ENCODE results near the gene SLC25A12. TPM values are rescaled to one million over a fixed set of nuclear protein-coding genes. Genes with fewer than 3 reads are reported as not detected.

The SLC25A12 gene
- total and polyA plus RNA-seq, 12 donors: 9.2 to 26.0 (median 21.0) TPM

DNA sequence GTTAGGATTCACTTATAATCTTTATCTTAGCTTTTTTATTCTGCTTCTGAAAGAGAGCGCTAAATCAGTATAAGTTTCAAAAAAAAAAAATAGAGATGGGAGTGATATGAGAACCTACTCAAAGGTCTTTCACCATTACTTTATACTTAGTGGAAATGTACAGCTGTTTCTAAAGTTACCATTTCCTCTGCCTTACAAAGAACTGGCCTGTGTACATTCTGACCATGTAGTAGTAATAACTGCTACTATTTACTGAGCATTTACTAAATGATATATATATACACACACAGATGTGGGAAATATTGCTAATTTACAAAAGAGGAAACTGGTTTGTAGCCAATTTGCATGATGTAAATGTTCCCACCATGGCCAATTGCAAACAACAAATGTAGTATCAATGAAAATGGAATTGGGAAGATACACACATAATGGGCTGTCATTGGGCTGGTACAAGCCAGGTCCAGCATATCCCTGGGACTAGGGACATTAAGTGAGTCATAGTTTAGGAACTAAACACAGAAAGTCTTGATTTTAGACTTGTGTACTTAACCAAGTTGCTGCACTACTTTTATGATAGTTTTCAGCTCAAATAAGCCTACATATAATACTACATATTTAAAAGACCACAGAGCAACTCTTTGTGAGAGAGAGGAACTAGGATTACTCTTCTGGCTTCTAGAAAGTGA, 139.6 kb downstream of the SLC25A12 start:
- Histone ChIP-seq H3K27ac (no peak overlapping the region), H3K36me3 (replicated peaks in 1 of 2) (peaks cover 0 to 23% of the 10 kb centered on the region in 2 donors), H3K27me3 (no peaks in the 10 kb centered on the region), H3K4me1 (replicated peaks in 1 of 2) (no peaks in the 10 kb centered on the region), H3K9me3 (replicated peaks in 1 of 3) (no peaks in the 10 kb centered on the region), H3K4me3 (no peak overlapping the region)
- TF ChIP-seq, protein P1, sequence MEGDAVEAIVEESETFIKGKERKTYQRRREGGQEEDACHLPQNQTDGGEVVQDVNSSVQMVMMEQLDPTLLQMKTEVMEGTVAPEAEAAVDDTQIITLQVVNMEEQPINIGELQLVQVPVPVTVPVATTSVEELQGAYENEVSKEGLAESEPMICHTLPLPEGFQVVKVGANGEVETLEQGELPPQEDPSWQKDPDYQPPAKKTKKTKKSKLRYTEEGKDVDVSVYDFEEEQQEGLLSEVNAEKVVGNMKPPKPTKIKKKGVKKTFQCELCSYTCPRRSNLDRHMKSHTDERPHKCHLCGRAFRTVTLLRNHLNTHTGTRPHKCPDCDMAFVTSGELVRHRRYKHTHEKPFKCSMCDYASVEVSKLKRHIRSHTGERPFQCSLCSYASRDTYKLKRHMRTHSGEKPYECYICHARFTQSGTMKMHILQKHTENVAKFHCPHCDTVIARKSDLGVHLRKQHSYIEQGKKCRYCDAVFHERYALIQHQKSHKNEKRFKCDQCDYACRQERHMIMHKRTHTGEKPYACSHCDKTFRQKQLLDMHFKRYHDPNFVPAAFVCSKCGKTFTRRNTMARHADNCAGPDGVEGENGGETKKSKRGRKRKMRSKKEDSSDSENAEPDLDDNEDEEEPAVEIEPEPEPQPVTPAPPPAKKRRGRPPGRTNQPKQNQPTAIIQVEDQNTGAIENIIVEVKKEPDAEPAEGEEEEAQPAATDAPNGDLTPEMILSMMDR (IDR thresholded peaks at IDR 0.05): no peak
- no peak for TF ChIP-seq POLR2A (IDR thresholded peaks at IDR 0.05)
- WGBS, 4 donors: 93 to 99% (median 96%) methylated on average over 1 of the region's 1 CpG
- DNase-seq: no peak
- intact Hi-C loops (cut with DNase I): no loop called here

DNA sequence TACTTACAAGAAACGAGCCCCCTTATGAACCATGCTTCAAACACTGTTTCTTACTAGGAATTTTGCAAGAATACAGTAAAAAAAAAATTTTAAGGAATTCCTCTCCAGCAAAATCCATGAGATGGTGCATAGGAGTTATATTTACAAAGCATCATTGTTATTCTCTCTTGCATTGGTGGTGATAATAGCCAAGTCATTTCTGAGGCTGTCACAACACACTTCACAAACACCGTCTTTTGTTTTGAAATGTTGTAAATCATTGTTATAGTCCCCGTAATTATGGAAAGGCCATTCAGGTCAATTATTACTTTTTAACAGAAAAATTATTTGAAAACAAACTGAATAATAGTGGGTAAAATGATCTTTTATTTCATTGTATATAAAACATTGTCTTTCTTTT, 146.7 kb downstream of the SLC25A12 start:
- H3K27ac ChIP-seq: no peak overlapping the region
- peaks cover 0 to 63% of the 10 kb centered on the region in 2 donors for H3K36me3 ChIP-seq (replicated peaks in 1 of 2)
- WGBS, 4 donors: 87 to 93% (median 91%) methylated on average over 3 of the region's 3 CpGs
- TF ChIP-seq, protein P1 (IDR thresholded peaks at IDR 0.05): no peak
- no peak for TF ChIP-seq POLR2A (IDR thresholded peaks at IDR 0.05)
- no peak overlapping the region for H3K4me3 ChIP-seq
- no peak for DNase-seq
- no peaks in the 10 kb centered on the region for H3K4me1 ChIP-seq (replicated peaks in 1 of 2)
- no peaks in the 10 kb centered on the region for H3K27me3 ChIP-seq
- H3K9me3 ChIP-seq (replicated peaks in 1 of 3): no peaks in the 10 kb centered on the region
- intact Hi-C loops (cut with DNase I): no loop called here

- no peaks in the 10 kb centered on the region for H3K27me3 ChIP-seq
- WGBS, 4 donors: 85 to 94% (median 92%) methylated on average over 4 of the region's 4 CpGs
- DNase-seq: no peak
- TF ChIP-seq POLR2A (IDR thresholded peaks at IDR 0.05): no peak
- TF ChIP-seq, protein P1 (IDR thresholded peaks at IDR 0.05): no peak
- intact Hi-C loops (cut with DNase I): no loop called here
- H3K36me3 ChIP-seq (replicated peaks in 1 of 2): peaks cover 0 to 54% of the 10 kb centered on the region in 2 donors
- no peak overlapping the region for H3K4me3 ChIP-seq
- H3K9me3 ChIP-seq (replicated peaks in 1 of 3): no peaks in the 10 kb centered on the region
- no peak overlapping the region for H3K27ac ChIP-seq
- H3K4me1 ChIP-seq (replicated peaks in 1 of 2): no peaks in the 10 kb centered on the region
Observed at GRCh38 chr2:171745806-171746205, 148.2 kb downstream of the SLC25A12 start.

DNA sequence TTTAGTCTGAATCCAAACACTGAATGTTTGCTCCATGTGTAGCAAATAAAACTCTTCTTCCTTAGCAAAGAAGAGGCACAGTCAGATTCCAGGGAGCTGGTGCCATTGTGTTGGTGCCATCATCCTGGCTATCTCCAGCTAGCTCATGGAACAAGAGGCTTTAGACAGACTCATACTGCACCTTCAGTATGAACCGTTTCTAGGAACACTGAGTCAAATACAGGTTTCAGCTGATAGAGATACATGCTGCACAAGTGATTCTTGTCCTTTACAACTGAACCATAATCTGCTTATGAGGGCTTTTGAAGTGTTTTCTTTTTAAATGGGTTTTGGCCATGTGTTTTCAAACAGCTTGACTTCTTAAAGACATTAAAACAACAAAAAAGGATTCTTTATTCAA, 148.9 kb downstream of the SLC25A12 start:
- intact Hi-C loops (cut with DNase I): no loop called here
- 82 to 93% (median 88%) methylated on average over 1 of the region's 1 CpG for WGBS, 4 donors
- H3K36me3 ChIP-seq (replicated peaks in 1 of 2): peaks cover 0 to 51% of the 10 kb centered on the region in 2 donors

More for the DNA sequence above, 148.9 kb downstream of the SLC25A12 start:
- no peaks in the 10 kb centered on the region for H3K4me1 ChIP-seq (replicated peaks in 1 of 2)
- H3K4me3 ChIP-seq: no peak overlapping the region
- no peaks in the 10 kb centered on the region for H3K27me3 ChIP-seq
- no peak for DNase-seq
- H3K27ac ChIP-seq: no peak overlapping the region
- H3K9me3 ChIP-seq (replicated peaks in 1 of 3): no peaks in the 10 kb centered on the region
- TF ChIP-seq, protein P1 (IDR thresholded peaks at IDR 0.05): no peak
- no peak for TF ChIP-seq POLR2A (IDR thresholded peaks at IDR 0.05)

All from adrenal gland (tissue), 12 donors.